Tibial artery (tissue), 4 donors: Measurements from ENCODE around the gene SNX15.

ENCODE experiments used
- DNase-seq, 2 donors: peaks; one replicate each; pipeline ENCODE4 v3.0.0-alpha.2; 2019
- H3K27ac ChIP-seq, 2 donors: fragments of 200-600 bp; sonication (generic) in 1 of 2; 1 replicate in 1 of 2; 2 replicates in 1 of 2; pipeline ENCODE4 v1.5.1; 2018 to 2019; ENCODE audit warnings: mild to moderate bottlenecking in 1 of 2
- H3K27me3 ChIP-seq, 2 donors: fragments of 200-600 bp; sonication (generic) in 1 of 2; one replicate each; pipeline versions ENCODE4 v1.5.1 to v1.6.0; 2016 to 2019
- H3K36me3 ChIP-seq, 3 donors: fragments of 200-600 bp; sonication (generic) in 2 of 3; one replicate each; pipeline ENCODE4 v1.5.1; 2016 to 2019; ENCODE audit warnings: mild to moderate bottlenecking in 2 of 3
- H3K4me1 ChIP-seq, 4 donors: fragments of 200-600 bp; sonication (generic) in 2 of 4; 1 replicate in 3 of 4; 2 replicates in 1 of 4; pipeline ENCODE4 v1.5.1; 2016 to 2019
- H3K4me3 ChIP-seq, 2 donors: fragments of 200-600 bp; sonication (generic) in 1 of 2; 1 replicate in 1 of 2; 2 replicates in 1 of 2; pipeline ENCODE4 v1.5.1; 2018 to 2019; ENCODE audit warnings: mild to moderate bottlenecking in 2 of 2
- H3K9me3 ChIP-seq, 3 donors: fragments of 200-600 bp; sonication (generic) in 1 of 3; one replicate each; pipeline ENCODE4 v1.5.1; 2016 to 2019
- CTCF ChIP-seq, 2 experiments: fragments of 200-600 bp in 1 of 2; fragments of 450-650 bp in 1 of 2; IDR thresholded peaks; one replicate each; pipeline ENCODE4 v1.5.1; 2017 to 2019; ENCODE audit warnings: antibody characterized with exemption in 2 of 2, mild to moderate bottlenecking in 1 of 2, moderate library complexity in 1 of 2
- intact Hi-C: fragments of 100-400 bp; cut with DNase I; formaldehyde crosslinking; loops from one replicate; pipeline ENCODE4 v1.15.0; 2023; ENCODE audit warnings: low total_unique reads

Gene SNX15

GRCh38 chr11:64994318-64994717, 32.9 kb upstream of the SNX15 start:
- Histone ChIP-seq H3K4me3 (no peak overlapping the region), H3K4me1 (peaks cover 0 to 17% (median 13%) of the 10 kb centered on the region in 4 donors), H3K27me3 (no peaks in the 10 kb centered on the region), H3K9me3 (no peaks in the 10 kb centered on the region), H3K27ac (no peak overlapping the region), H3K36me3 (no peaks in the 10 kb centered on the region)
- no peak for TF ChIP-seq CTCF (IDR thresholded peaks at IDR 0.05)
- intact Hi-C loops, result no loop called here
- DNase-seq, result no peak

GRCh38 chr11:64996327-64996709, 30.9 kb upstream of the SNX15 start:
- no peak for DNase-seq
- peak overlapping the region; percentile 41 to 54 for H3K4me3 ChIP-seq
- no peaks in the 10 kb centered on the region for H3K9me3 ChIP-seq
- intact Hi-C loops, result no loop called here
- H3K27me3 ChIP-seq, result no peaks in the 10 kb centered on the region
- H3K36me3 ChIP-seq, result no peaks in the 10 kb centered on the region
- H3K4me1 ChIP-seq, result peaks cover 0 to 17% (median 12%) of the 10 kb centered on the region in 4 donors
- H3K27ac ChIP-seq, result peak overlapping the region; percentile 66 to 74
- TF ChIP-seq CTCF (IDR thresholded peaks at IDR 0.05), result no peak

- Histone ChIP-seq H3K9me3 (no peaks in the 10 kb centered on the region), H3K27me3 (peaks cover 0 to under 1% of the 10 kb centered on the region in 2 donors), H3K4me1 (peaks cover 0 to 17% (median 12%) of the 10 kb centered on the region in 4 donors), H3K4me3 (peak within 1 kb of the TSS; percentile 41 to 54), H3K27ac (peak within 1 kb of the TSS; percentile 66 to 74), H3K36me3 (no peaks in the 10 kb centered on the region)
- intact Hi-C loops, result no loop called here
- peak; percentile 80 to 88 for DNase-seq
- peak; percentile 45 to 49 for TF ChIP-seq CTCF (IDR thresholded peaks at IDR 0.05)
Observed at GRCh38 chr11:64996710-64997380, 30.4 kb upstream of the SNX15 start, which contains the start of gene BATF2. Gene BATF2 (minus strand): TSS chr11:64996971. CDS start chr11:64996914, 57 bp downstream.

- TF ChIP-seq CTCF (IDR thresholded peaks at IDR 0.05), result no peak
- H3K36me3 ChIP-seq, result no peaks in the 10 kb centered on the region
- DNase-seq, result no peak
- intact Hi-C loops, result no loop called here
- no peak overlapping the region for H3K27ac ChIP-seq
- H3K4me3 ChIP-seq, result no peak overlapping the region
- H3K27me3 ChIP-seq, result peaks cover 0 to 12% of the 10 kb centered on the region in 2 donors
- no peaks in the 10 kb centered on the region for H3K9me3 ChIP-seq
- H3K4me1 ChIP-seq, result peaks cover 0 to 17% (median 12%) of the 10 kb centered on the region in 4 donors
Observed at GRCh38 chr11:64998141-64998540, 29.1 kb upstream of the SNX15 start.

- Histone ChIP-seq H3K4me1 (peaks cover 0 to 17% (median 12%) of the 10 kb centered on the region in 4 donors), H3K27ac (no peak overlapping the region), H3K27me3 (peaks cover 0 to 19% of the 10 kb centered on the region in 2 donors), H3K4me3 (no peak overlapping the region), H3K36me3 (no peaks in the 10 kb centered on the region), H3K9me3 (no peaks in the 10 kb centered on the region)
- TF ChIP-seq CTCF (IDR thresholded peaks at IDR 0.05), result no peak
- intact Hi-C loops, result no loop called here
- DNase-seq, result no peak
Observed at GRCh38 chr11:64998690-64999431, 28.4 kb upstream of the SNX15 start.
